T-helper 2 cell treated with Interferon-gamma antibody and Interleukin-4, amounts not matched to agents 5 μg/mL and 100 μg/mL, for 36 hours (primary cell): Measurements from ENCODE around the gene UBE3C.
A peak's percentile ranks its signal among the peaks of the same experiment; 100 is the strongest.

Source experiments
- DNase-seq: peaks from one replicate; pipeline ENCODE4 v3.0.0; 2021; ENCODE audit warnings: low spot score
- H3K27ac Mint-ChIP-seq: one replicate; pipeline ENCODE4 v1.8.0; 2021; ENCODE audit warnings: mild to moderate bottlenecking, mixed read lengths
- H3K27me3 Mint-ChIP-seq: one replicate; pipeline ENCODE4 v1.8.0; 2021; ENCODE audit warnings: low read depth, mixed read lengths
- H3K36me3 Mint-ChIP-seq: one replicate; pipeline ENCODE4 v1.8.0; 2021; ENCODE audit warnings: low read depth, mixed read lengths
- H3K4me1 Mint-ChIP-seq: one replicate; pipeline ENCODE4 v1.8.0; 2021; ENCODE audit warnings: low read depth, mixed read lengths
- H3K4me3 Mint-ChIP-seq: one replicate; pipeline ENCODE4 v1.8.0; 2022; ENCODE audit warnings: mild to moderate bottlenecking, moderate library complexity, mixed read lengths
- H3K9me3 Mint-ChIP-seq: one replicate; pipeline ENCODE4 v1.8.0; 2021; ENCODE audit warnings: mixed read lengths

The UBE3C gene

GRCh38 chr7:157297185-157297584, 158.5 kb downstream of the UBE3C start:
- no peak for DNase-seq
- Mint-ChIP-seq H3K27me3 (no peaks in the 10 kb centered on the region), H3K4me1 (peaks cover 19% of the 10 kb centered on the region), H3K27ac (no peak overlapping the region), H3K4me3 (no peak overlapping the region), H3K9me3 (no peaks in the 10 kb centered on the region), H3K36me3 (no peaks in the 10 kb centered on the region)

GRCh38 chr7:157299317-157299612, 160.5 kb downstream of the UBE3C start:
- no peaks in the 10 kb centered on the region for H3K27me3 Mint-ChIP-seq
- DNase-seq: no peak
- H3K27ac Mint-ChIP-seq: peak overlapping the region; percentile 64
- no peak overlapping the region for H3K4me3 Mint-ChIP-seq
- H3K36me3 Mint-ChIP-seq: no peaks in the 10 kb centered on the region
- H3K4me1 Mint-ChIP-seq: peaks cover 31% of the 10 kb centered on the region
- H3K9me3 Mint-ChIP-seq: no peaks in the 10 kb centered on the region

DNA sequence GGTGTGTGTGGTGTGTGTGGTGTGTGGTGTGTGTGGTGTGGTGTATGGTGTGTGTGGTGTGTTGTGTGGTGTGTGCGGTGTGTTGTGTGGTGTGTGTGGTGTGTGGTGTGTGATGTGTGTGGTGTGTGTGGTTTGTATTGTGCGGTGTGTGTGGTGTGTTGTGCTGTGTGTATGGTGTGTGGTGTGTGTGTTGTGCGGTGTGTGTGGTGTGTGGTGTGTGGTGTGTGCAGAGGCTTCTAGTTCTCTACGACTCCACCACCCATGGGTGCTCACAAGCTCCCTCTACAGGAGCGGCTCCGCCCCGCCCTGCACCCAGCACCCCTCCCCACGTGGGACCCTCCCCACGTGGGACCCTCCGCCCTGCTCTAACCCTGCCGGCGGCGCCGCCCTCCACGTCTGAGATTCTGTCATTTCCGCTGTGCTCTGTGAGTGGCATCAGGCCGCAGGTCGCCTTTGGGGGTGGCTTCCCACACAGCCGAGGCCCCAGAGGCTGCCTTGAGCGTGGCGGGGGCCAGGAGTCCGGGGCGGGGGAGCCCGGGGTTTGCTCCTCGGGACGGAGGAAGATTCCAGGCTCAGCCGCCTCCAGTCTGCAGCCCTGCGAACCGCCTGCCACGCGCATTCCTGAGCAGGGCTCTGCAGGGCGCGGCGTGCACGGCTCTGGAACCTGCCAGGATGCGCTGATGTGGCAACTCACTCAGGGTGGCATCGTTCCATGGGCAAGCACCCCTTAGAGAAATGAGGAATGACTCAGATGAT, 161.1 kb downstream of the UBE3C start:
- Mint-ChIP-seq H3K27me3 (no peaks in the 10 kb centered on the region), H3K36me3 (no peaks in the 10 kb centered on the region), H3K4me3 (no peak overlapping the region), H3K9me3 (no peaks in the 10 kb centered on the region), H3K27ac (peak overlapping the region; percentile 64), H3K4me1 (peaks cover 31% of the 10 kb centered on the region)
- DNase-seq: no peak

DNA sequence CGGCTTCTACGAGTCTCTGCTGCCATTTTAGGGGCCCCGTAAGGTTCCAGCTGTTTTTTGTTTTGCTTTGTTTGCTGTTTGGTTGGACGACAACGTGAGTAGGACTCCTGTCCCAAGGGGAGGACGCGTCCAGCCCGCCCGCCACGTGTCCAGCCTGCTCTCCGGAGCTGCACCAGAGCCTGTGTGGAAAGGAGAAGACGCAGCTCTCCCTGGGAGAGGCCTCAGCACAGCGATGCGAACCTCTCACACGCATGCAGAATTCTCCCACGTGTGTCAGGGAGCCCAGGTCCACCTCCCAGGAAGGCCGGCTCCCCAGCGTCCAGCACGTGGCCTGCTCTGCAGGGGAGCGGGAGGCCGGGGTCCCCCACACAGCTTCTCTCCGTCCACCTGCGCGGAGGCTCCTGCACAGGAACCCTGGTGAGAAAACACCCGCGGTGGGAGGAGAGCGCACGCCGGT, 161.7 kb downstream of the UBE3C start:
- H3K27ac Mint-ChIP-seq: no peak overlapping the region
- no peaks in the 10 kb centered on the region for H3K27me3 Mint-ChIP-seq
- H3K4me1 Mint-ChIP-seq: peaks cover 31% of the 10 kb centered on the region

DNA sequence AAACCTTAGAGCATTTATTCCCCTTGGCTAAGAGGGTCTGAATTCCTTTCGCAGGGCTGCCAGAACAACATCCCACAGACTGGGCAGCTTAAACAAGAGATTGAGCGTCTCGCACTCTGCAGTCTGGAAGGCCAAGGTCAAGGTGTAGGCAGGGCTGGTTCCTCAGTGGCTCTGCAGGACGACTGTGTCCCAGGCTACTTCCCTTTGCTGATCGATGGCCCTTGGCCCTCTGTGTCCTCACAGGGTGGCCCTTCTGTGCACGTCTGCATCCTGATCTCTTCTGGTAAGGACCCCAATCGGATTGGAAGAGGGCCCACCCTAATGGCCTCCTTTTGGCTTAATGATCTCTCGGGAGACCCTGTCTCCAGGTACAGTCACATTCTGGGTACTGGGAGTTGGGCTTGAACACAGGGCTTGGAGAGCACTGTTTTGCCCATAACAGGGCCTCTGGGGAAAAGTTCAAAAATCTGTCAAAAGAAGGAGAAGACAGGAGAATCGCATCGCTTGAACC, 162.9 kb downstream of the UBE3C start:
- H3K4me1 Mint-ChIP-seq: peaks cover 34% of the 10 kb centered on the region
- H3K36me3 Mint-ChIP-seq: no peaks in the 10 kb centered on the region
- H3K27me3 Mint-ChIP-seq: no peaks in the 10 kb centered on the region
- DNase-seq: no peak
- no peaks in the 10 kb centered on the region for H3K9me3 Mint-ChIP-seq
- peak overlapping the region; percentile 94 for H3K27ac Mint-ChIP-seq
- H3K4me3 Mint-ChIP-seq: peak overlapping the region; percentile 74

More for the DNA sequence above, 161.7 kb downstream of the UBE3C start:
- H3K36me3 Mint-ChIP-seq: no peaks in the 10 kb centered on the region
- no peak overlapping the region for H3K4me3 Mint-ChIP-seq
- no peaks in the 10 kb centered on the region for H3K9me3 Mint-ChIP-seq
- no peak for DNase-seq

GRCh38 chr7:157306846-157307838, 168.4 kb downstream of the UBE3C start:
- Mint-ChIP-seq H3K27ac (no peak overlapping the region), H3K36me3 (no peaks in the 10 kb centered on the region), H3K9me3 (no peaks in the 10 kb centered on the region), H3K4me3 (no peak overlapping the region), H3K4me1 (peaks cover 35% of the 10 kb centered on the region), H3K27me3 (no peaks in the 10 kb centered on the region)
- no peak for DNase-seq

DNA sequence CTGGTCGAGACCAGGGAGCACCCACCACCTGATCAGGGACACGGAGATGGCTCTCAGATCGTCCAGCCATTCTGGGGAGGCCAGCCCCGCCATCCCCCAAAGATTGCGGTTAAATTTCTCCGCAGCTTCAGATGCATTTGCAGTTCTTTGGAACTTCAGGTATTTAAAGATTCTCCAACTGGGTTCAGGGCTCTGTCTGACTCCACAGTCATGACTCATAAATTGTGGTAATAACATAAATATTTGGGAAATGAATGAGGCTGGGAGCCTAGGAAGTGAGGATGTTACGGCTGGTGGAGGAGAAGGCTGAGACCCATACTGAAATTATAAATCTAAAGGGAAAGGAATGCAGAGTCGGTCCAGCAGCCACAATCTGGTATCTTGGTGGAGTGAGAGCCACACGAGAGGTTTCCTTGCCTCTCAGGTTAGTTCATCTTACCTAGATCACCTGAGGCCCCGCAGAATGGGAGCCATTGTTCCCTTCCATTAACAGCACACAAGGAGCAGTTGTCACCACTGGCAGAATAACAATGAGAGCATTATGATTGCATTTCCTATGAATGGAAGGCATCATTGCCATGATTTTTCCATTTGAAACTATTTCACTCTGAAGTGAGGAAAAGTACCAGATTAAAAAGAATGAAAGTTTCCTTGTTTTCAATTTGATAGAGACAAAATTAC, 171.4 kb downstream of the UBE3C start:
- Mint-ChIP-seq H3K36me3 (no peaks in the 10 kb centered on the region), H3K27ac (no peak overlapping the region), H3K4me1 (peaks cover 25% of the 10 kb centered on the region), H3K9me3 (no peaks in the 10 kb centered on the region), H3K27me3 (no peaks in the 10 kb centered on the region), H3K4me3 (no peak overlapping the region)
- DNase-seq: no peak

DNA sequence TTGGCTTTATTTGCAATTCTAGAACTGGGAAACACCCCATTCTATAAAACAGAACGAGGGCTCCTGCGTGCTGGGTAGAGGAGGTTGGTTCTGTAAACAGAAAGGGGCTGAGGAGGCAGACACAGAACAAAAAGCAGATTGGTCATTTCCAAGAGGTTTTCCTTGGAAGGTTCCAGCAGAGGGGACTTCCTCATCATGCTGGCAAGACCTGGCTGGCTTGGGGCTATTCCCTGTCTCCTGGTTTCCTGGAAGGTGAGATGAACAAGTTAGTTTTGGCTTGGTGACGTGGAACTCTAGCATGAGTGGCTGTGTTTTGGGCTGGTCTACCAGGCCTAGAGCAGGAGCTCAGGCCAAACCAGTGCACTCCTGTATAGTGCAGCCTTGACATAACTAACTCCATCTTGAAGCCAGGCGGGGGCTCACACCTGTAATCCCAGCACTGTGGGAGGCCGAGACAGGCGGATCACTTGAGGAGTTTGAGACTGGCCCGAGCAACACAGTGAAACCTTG, 172.0 kb downstream of the UBE3C start:
- Mint-ChIP-seq H3K9me3 (no peaks in the 10 kb centered on the region), H3K27me3 (no peaks in the 10 kb centered on the region), H3K36me3 (no peaks in the 10 kb centered on the region), H3K4me1 (peaks cover 25% of the 10 kb centered on the region), H3K4me3 (no peak overlapping the region), H3K27ac (no peak overlapping the region)
- no peak for DNase-seq

- Mint-ChIP-seq H3K27me3 (no peaks in the 10 kb centered on the region), H3K27ac (no peak overlapping the region), H3K36me3 (no peaks in the 10 kb centered on the region), H3K4me3 (no peak overlapping the region), H3K9me3 (no peaks in the 10 kb centered on the region), H3K4me1 (peaks cover 11% of the 10 kb centered on the region)
- DNase-seq: no peak
These were observed 174.2 kb downstream of the UBE3C start for GRCh38 chr7:157312941-157313340.

DNA sequence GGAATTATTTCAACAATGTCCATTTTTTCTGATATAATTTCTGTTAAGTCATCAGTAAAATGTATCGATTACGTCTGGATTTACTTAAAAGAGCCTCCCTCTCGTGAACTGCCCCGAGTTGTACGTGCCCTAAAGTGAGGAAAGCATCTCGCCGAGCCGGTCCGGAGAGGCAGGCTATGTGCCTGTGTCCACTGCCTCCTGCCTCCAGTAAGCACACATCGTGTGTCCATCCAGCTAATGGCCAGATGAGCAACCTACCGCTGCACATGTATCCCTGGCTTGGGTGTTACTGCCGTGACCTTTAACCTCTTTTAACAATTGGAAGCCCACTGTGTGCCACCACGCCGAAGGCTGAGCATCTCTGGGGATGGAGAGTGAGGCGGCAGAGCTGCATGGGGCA, 174.9 kb downstream of the UBE3C start:
- no peak overlapping the region for H3K4me3 Mint-ChIP-seq
- H3K4me1 Mint-ChIP-seq: peaks cover 16% of the 10 kb centered on the region

GRCh38 chr7:157318015-157318706, 179.4 kb downstream of the UBE3C start:
- H3K27ac Mint-ChIP-seq: peak overlapping the region; percentile 63
- no peaks in the 10 kb centered on the region for H3K9me3 Mint-ChIP-seq
- peaks cover 9% of the 10 kb centered on the region for H3K4me1 Mint-ChIP-seq
- no peaks in the 10 kb centered on the region for H3K27me3 Mint-ChIP-seq
- H3K4me3 Mint-ChIP-seq: no peak overlapping the region
- H3K36me3 Mint-ChIP-seq: no peaks in the 10 kb centered on the region
- DNase-seq: peak; percentile 31

More for the DNA sequence above, 174.9 kb downstream of the UBE3C start:
- DNase-seq: no peak
- Mint-ChIP-seq H3K27me3 (no peaks in the 10 kb centered on the region), H3K27ac (no peak overlapping the region), H3K9me3 (no peaks in the 10 kb centered on the region), H3K36me3 (no peaks in the 10 kb centered on the region)
